Astrocyte of the hippocampus (primary cell): Measurements from ENCODE around the gene CTNNBL1.

ENCODE experiments used
- DNase-seq: peaks from one replicate; pipeline ENCODE4 v3.0.0; 2011; ENCODE audit warnings: low read depth, low spot score

Gene CTNNBL1

DNA sequence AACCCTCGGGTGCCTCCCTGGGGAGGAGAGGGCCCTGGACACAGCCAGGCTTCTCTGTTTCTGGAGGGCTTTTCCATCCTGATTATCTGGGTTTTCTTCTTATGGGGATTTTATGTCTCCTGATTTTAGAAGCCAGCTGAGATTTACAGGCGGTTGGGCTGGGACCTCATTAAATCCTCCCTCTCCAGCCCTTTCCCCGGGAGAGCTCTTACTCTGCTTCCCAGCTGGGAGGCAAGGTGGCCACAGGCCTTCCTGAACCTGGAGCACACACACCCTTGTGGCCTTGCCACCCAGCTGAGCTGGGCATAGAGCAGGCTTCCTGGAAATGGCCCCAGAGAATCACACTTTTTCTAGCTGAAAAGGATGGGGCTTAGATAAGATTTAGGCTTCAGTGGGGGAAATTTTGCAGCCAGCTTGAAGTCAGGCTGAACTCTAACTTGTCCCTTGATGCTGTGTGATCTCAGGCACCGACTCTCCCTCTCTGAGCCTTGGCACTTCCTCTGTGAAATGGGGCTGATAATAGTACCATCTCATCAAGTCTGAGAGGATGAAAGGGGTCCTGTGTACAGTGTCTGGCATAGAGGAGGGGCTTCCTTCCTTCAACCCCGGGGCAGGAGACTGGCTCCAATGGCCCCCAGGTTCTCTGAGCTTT is 225.7 kb downstream of the CTNNBL1 start:
- peak; percentile 51 for DNase-seq

DNA sequence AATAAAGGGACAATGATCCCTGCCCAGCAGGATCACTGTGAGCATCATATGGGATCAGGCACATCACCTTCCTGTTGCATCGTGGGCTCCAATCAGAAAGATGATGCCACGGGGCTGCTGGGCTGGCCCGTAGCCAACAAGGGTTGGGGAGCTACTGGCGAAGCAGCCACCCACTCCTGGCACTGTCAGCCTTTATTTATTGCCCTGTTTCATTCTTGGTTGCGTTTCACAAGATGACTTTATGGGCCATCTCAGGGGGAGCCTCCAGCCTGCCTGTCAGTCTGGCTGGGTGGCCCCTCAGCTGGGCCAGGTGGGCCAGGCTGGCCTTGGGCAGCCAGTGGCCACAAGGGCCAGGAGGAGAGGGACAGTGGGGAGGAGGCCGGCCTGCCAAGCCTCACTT is 226.4 kb downstream of the CTNNBL1 start:
- DNase-seq = no peak

DNA sequence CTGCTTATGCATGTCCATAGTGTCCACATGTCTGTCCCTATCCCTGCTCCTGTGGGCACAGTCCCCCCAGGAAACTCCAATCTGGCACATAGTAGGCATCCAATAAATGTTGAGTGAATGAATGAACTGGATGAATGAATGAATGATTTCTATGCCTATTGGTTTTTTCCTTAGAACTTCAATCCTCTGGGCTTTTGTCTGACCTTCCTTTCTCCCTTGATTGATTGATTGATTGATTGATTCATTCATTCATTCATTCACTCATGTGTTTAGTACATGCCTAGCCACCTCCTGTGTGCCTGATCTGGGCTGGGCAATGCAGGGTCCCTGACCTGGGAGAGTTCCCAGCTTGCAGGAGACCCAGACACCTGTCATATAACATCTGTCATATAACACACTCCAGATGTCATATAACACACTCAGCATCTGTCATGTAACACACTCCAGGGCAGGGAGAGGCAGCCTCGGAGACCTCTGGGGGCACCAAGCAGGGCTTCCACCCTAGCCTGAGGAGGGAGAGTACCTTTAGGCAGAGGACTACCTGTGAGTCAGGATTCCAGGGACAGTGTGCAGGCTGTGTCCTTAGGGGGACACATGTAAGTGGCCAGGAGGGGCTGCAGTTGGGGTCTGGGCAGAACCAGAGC is 227.0 kb downstream of the CTNNBL1 start:
- no peak for DNase-seq

DNA sequence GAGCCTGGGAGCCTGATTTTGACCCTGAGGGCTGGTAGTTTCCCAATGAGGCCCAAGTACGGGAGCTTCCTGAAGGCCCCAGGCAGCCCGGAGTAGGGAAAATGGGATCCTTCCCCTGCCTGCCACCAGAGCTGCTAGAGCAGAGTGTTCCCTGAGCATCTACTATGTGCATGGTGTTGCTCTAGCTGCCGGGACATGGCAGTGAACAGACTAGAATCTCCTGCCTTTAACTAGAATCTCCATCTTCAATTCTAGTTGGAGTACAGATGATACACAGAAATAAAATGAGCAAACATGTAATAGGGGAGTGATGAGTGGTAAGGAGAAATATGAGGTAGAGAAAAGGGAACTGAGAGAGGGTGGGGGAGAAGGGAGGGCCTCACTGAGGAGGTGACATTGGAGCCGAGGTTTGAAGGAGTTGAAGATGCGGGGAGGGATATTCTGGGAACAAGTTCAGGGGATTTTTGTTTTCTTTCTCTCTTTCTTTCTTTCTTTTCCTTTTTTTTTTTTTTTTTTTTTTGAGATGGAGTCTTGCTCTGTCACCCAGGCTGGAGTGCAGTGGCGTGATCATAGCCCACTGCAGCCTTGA is 227.6 kb downstream of the CTNNBL1 start:
- no peak for DNase-seq
